Measurements from ENCODE around the gene MED27. TPM values are rescaled to one million over a fixed set of nuclear protein-coding genes. Genes with fewer than 3 reads are reported as not detected.

Gene MED27
- total RNA-seq, 1 donor from 2014 or later, result 34.5 TPM

DNA sequence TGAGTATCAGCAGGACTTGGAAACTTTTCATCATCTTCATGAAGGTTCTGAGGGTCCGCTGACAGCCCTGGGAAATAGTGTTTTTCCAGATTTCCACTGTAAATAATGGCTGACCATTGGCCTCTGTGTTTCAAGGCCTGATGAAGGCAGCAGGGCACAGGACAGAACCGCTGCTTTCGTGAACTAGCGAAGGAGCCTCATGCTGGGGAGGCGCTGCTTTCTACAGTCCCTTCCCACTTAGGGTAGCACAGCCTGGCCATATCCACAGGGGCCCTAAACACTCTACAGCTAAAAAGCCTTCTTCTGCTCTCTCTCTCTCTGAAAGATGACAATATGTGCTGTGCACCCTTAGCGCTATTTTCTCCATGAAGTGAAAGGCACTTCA, 118.2 kb downstream of the MED27 start:
- Histone ChIP-seq H3K4me3 (ENCODE audit: low read depth, low read length) (no peak overlapping the region), H3K36me3 (ENCODE audit: control insufficient read depth, insufficient read depth, low read length) (no peaks in the 10 kb centered on the region), H3K27me3 (ENCODE audit: control insufficient read depth, insufficient read depth, low read length) (no peaks in the 10 kb centered on the region)
- no peak for TF ChIP-seq CTCF (IDR thresholded peaks at IDR 0.05; ENCODE audit: insufficient read depth, low read length, poor library complexity, severe bottlenecking)
- no peak for DNase-seq (ENCODE audit: low read depth)

DNA sequence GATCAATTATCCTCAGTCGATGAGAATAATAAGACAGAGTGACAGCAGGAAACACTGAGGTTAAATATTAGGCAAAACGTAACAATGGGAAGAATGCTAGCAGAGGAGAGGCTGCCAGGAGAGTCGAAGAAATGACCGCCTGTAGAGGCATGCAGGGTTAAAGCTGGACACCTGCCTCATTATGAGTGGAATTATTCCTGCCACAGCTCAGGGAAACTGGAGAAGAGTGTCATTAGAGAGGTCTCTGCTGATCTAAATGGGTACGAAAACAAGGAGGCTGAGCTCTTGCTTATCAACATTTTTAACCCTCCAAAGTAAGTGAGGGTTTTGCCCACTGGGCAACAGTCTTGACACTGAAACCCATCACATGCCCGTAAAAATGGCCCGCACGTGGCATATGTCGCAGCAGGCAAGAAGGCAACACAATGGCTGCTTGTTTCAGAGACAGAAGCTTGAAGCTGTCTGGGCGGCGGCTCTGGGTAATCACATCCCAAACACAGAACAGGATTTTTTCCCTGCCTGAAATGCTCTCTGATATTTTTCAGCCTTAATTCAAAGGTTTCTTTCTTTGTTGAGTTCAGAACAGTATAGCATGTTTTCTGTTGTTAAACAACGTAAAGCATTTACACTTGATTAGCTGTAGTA, 118.7 kb downstream of the MED27 start:
- TF ChIP-seq CTCF (IDR thresholded peaks at IDR 0.05; ENCODE audit: insufficient read depth, low read length, poor library complexity, severe bottlenecking), result no peak
- H3K36me3 ChIP-seq (ENCODE audit: control insufficient read depth, insufficient read depth, low read length), result no peaks in the 10 kb centered on the region
- H3K27me3 ChIP-seq (ENCODE audit: control insufficient read depth, insufficient read depth, low read length), result no peaks in the 10 kb centered on the region
- H3K4me3 ChIP-seq (ENCODE audit: low read depth, low read length), result no peak overlapping the region
- DNase-seq (ENCODE audit: low read depth), result no peak

DNA sequence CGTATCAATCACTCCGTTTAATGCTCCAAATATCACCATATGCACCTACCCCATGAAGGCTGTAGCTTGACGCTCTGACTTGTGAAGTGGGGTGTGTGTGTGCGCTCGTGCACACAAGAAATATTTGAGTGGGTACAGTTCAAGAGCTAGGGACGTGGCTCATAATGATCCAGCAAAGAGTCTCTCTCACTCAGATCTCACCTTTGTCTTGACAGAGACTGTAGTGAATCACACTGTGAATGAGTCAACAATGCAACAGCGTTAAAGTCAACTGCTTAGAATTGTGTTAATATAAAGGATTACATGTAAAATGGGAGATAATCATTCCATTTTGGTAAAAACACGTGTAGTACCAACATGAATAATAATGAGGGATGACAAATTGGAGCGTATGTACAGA, 119.4 kb downstream of the MED27 start:
- H3K36me3 ChIP-seq (ENCODE audit: control insufficient read depth, insufficient read depth, low read length), result no peaks in the 10 kb centered on the region
- H3K4me3 ChIP-seq (ENCODE audit: low read depth, low read length), result no peak overlapping the region
- no peak for DNase-seq (ENCODE audit: low read depth)
- H3K27me3 ChIP-seq (ENCODE audit: control insufficient read depth, insufficient read depth, low read length), result no peaks in the 10 kb centered on the region
- TF ChIP-seq CTCF (IDR thresholded peaks at IDR 0.05; ENCODE audit: insufficient read depth, low read length, poor library complexity, severe bottlenecking), result no peak

- Histone ChIP-seq H3K27me3 (ENCODE audit: control insufficient read depth, insufficient read depth, low read length) (no peaks in the 10 kb centered on the region), H3K36me3 (ENCODE audit: control insufficient read depth, insufficient read depth, low read length) (no peaks in the 10 kb centered on the region), H3K4me3 (ENCODE audit: low read depth, low read length) (no peak overlapping the region)
- no peak for DNase-seq (ENCODE audit: low read depth)
- TF ChIP-seq CTCF (IDR thresholded peaks at IDR 0.05; ENCODE audit: insufficient read depth, low read length, poor library complexity, severe bottlenecking), result no peak
These were observed 119.8 kb downstream of the MED27 start for GRCh38 chr9:131959887-131960286.

- no peaks in the 10 kb centered on the region for H3K36me3 ChIP-seq (ENCODE audit: control insufficient read depth, insufficient read depth, low read length)
- H3K27me3 ChIP-seq (ENCODE audit: control insufficient read depth, insufficient read depth, low read length), result no peaks in the 10 kb centered on the region
- H3K4me3 ChIP-seq (ENCODE audit: low read depth, low read length), result no peak overlapping the region
- DNase-seq (ENCODE audit: low read depth), result no peak
- TF ChIP-seq CTCF (IDR thresholded peaks at IDR 0.05; ENCODE audit: insufficient read depth, low read length, poor library complexity, severe bottlenecking), result no peak
These were observed 120.6 kb downstream of the MED27 start for GRCh38 chr9:131959056-131959455.

DNA sequence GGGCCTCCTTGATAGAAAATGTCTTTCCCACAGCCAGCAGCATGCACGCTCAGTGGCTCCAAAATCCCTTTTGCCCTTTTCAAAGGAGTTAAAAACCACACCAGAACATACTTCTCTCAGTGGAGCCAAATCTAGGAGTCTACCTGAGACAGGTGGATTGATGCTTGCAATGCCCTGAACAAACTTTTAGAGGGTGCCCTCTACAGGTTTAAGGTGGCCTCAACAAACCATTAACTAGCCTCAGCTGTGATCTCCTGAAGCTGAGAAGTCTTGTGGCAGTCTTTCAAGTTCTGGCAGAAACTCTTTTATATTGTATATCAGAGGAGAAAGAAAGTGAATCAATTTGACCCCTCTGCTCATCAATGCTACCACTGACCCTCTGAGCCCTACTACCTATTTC, 125.4 kb downstream of the MED27 start:
- H3K36me3 ChIP-seq (ENCODE audit: control insufficient read depth, insufficient read depth, low read length), result no peaks in the 10 kb centered on the region
- DNase-seq (ENCODE audit: low read depth), result no peak
- no peaks in the 10 kb centered on the region for H3K27me3 ChIP-seq (ENCODE audit: control insufficient read depth, insufficient read depth, low read length)
- H3K4me3 ChIP-seq (ENCODE audit: low read depth, low read length), result no peak overlapping the region
- TF ChIP-seq CTCF (IDR thresholded peaks at IDR 0.05; ENCODE audit: insufficient read depth, low read length, poor library complexity, severe bottlenecking), result peak; percentile 28

All from kidney epithelial cell (primary cell).